CD4-positive, alpha-beta T cell treated with Interleukin-17A for 4 hours (primary cell): ENCODE results near the gene IL7R.
"Not testable (repeated sequence)": the region's sequence is repeated elsewhere in the genome, so short reads cannot be mapped to it uniquely, and the experiment has no call there.

Experiments used
- DNase-seq: peaks from one replicate; pipeline ENCODE4 v3.0.0-alpha.2; 2020; ENCODE audit warnings: mixed read lengths

The IL7R gene

GRCh38 chr5:35877655-35878054, 21.0 kb downstream of the IL7R start:
- no peak for DNase-seq

- DNase-seq, result no peak
These were observed 21.4 kb downstream of the IL7R start for GRCh38 chr5:35878079-35878478.

- DNase-seq, result no peak
These were observed 22.4 kb downstream of the IL7R start for GRCh38 chr5:35879096-35879495.

- DNase-seq, result no peak
These were observed 23.0 kb downstream of the IL7R start for GRCh38 chr5:35879649-35880048.

- DNase-seq, result no peak
These were observed 23.5 kb downstream of the IL7R start for GRCh38 chr5:35880156-35880555.

- no peak for DNase-seq
These were observed 25.1 kb downstream of the IL7R start for GRCh38 chr5:35881758-35882157.

- DNase-seq, result no peak
These were observed 27.6 kb downstream of the IL7R start for GRCh38 chr5:35884191-35884769.

- no peak for DNase-seq
These were observed 28.1 kb downstream of the IL7R start for GRCh38 chr5:35884773-35885172.

GRCh38 chr5:35886381-35886780, 29.7 kb downstream of the IL7R start:
- no peak for DNase-seq

- DNase-seq, result no peak
These were observed 30.8 kb downstream of the IL7R start for GRCh38 chr5:35887321-35888100.

- no peak for DNase-seq
These were observed 33.6 kb downstream of the IL7R start for GRCh38 chr5:35890021-35891020.

- not testable (repeated sequence) for DNase-seq
These were observed 36.1 kb downstream of the IL7R start for GRCh38 chr5:35892799-35893198.

GRCh38 chr5:35894131-35894530, 37.4 kb downstream of the IL7R start:
- no peak for DNase-seq

- DNase-seq, result no peak
These were observed 42.4 kb downstream of the IL7R start for GRCh38 chr5:35898952-35899660.

GRCh38 chr5:35899800-35900199, 43.1 kb downstream of the IL7R start:
- peak; percentile 31 for DNase-seq

- DNase-seq, result no peak
These were observed 44.4 kb downstream of the IL7R start for GRCh38 chr5:35900972-35901695.

GRCh38 chr5:35902046-35902672, 45.5 kb downstream of the IL7R start:
- DNase-seq, result peak; percentile 56

GRCh38 chr5:35903631-35904203, 47.0 kb downstream of the IL7R start:
- no peak for DNase-seq

- peak; percentile 43 for DNase-seq
These were observed 47.9 kb downstream of the IL7R start for GRCh38 chr5:35904443-35905132.

- no peak for DNase-seq
These were observed 51.5 kb downstream of the IL7R start for GRCh38 chr5:35908228-35908627.

GRCh38 chr5:35908814-35909213, 52.1 kb downstream of the IL7R start:
- DNase-seq, result no peak
